ENCODE measurements around the gene TMEM150B. TPM values are rescaled to one million over a fixed set of nuclear protein-coding genes. Genes with fewer than 3 reads are reported as not detected.

Gene TMEM150B
- polyA plus RNA-seq, 1 of the 3 experiments (the other 2 are of a cell fraction), result not detected

DNA sequence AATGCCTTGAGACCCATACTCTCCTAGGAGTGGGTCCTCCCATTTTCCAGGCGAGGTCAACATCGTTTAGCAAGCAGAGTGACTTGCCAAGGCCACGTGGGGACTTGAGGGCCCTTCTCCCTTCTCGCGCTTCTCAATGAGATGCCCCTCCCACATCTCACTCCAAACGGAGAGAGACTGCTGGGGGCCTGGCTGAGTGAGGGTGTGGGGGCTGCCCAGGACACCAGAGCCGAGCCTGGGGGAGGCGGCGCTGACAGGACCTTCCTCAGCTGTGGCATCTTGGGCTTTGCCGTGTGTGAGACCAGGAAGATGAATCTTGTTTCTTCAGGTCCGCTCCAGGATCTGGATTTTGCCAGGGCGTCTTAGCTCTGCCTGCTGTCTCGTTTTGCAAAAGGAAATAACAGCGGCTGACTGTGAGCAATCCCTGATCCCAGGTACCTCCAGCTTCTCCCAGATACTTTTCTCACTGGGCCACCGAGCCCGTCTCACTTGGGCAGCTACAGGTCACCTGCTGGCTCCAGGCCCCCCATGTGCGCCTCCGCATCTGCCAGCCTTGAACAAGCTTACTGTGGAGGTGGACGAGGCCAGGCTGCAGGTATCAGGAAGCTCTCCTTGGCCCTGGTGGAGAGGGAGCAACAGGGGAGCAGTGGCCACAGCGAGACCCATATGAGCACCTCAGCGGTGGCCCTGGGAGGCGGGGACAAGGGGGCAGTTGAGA lies 23.3 kb upstream of the TMEM150B start:
- POLR2A ChIA-PET, result interaction anchor here (1.5 kb wide), 1 partner anchor 59 kb away, joined by 3 read pairs; the partner anchor contains the start of gene UBE2S
- Histone ChIP-seq H3K9ac (no peak overlapping the region), H3K9me2 (no peaks in the 10 kb centered on the region), H3K79me2 (ENCODE audit: insufficient read depth) (no peaks in the 10 kb centered on the region), H3K27me3 (ENCODE audit: insufficient read depth) (peaks cover 14% of the 10 kb centered on the region), H2AFZ (ENCODE audit: low read depth) (no peak overlapping the region), H3K4me1 (ENCODE audit: control insufficient read depth in 1 of 2, insufficient read depth in 2 of 2, low read depth in 1 of 2, low read length in 1 of 2) (peaks cover 0 to 28% of the 10 kb centered on the region in 2 experiments; a peak in 1 of 4 replicates), H4K20me1 (ENCODE audit: insufficient read depth) (no peaks in the 10 kb centered on the region), H3K36me3 (replicated peaks in 1 of 2; ENCODE audit: control insufficient read depth in 1 of 2, insufficient read depth in 2 of 2, low read length in 1 of 2) (no peaks in the 10 kb centered on the region), H3K4me3 (ENCODE audit: low read depth in 2 of 2, low read length in 1 of 2) (no peak overlapping the region), H3K4me2 (no peak overlapping the region), H3K27ac (ENCODE audit: low read depth in 2 of 2, low read length in 1 of 2) (no peak overlapping the region), H3K9me3 (no peaks in the 10 kb centered on the region), H3F3A (replicated peaks; ENCODE audit: insufficient read depth) (peaks cover 6% of the 10 kb centered on the region)
- TF ChIP-seq, protein P1, sequence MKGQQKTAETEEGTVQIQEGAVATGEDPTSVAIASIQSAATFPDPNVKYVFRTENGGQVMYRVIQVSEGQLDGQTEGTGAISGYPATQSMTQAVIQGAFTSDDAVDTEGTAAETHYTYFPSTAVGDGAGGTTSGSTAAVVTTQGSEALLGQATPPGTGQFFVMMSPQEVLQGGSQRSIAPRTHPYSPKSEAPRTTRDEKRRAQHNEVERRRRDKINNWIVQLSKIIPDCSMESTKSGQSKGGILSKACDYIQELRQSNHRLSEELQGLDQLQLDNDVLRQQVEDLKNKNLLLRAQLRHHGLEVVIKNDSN (IDR thresholded peaks at IDR 0.05; ENCODE audit: borderline replicate concordance, low read depth), result no peak
- no peak for TF ChIP-seq NRF1 (IDR thresholded peaks at IDR 0.05; ENCODE audit: low read depth, low read length)
- no peak for DNase-seq
- 93% methylated on average over 22 of the region's 22 CpGs for WGBS (ENCODE audit: low lambda C conversion rate)
- CTCF ChIA-PET, result interaction anchor here (1.1 to 1.9 kb wide), 4 partner anchors 11 to 181 kb away, joined by 3 to 7 read pairs (median 3); no protein-coding TSS in a partner anchor

DNA sequence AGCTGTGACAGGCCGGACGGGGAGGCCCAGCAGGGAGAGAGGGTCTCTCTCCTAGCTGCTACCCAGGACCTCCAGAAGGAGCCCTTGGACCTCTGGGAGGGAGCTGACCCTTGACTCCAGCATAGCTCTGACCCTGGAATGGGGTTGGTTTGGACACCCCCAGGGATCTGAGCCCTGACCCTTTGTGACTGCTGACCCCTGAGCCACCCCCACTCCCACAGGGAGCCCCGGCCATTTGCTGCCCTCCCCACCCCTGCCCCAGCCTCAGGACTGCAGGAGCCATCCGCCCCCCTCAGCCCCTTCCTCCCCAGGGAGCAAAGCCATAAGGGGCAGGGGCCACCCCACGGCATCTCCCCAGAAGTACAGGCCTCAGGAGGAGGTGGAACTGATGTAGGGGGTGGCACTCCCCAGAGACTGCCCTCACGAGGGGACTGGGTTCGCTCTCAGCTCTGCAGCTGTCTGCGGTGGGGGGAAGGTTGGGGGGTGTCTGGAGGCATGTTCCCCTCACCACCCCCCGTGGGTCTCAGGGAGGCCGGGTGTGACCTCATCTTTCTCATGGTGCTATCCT lies 22.4 kb upstream of the TMEM150B start:
- no peaks in the 10 kb centered on the region for H3K9me3 ChIP-seq
- TF ChIP-seq, protein P2, sequence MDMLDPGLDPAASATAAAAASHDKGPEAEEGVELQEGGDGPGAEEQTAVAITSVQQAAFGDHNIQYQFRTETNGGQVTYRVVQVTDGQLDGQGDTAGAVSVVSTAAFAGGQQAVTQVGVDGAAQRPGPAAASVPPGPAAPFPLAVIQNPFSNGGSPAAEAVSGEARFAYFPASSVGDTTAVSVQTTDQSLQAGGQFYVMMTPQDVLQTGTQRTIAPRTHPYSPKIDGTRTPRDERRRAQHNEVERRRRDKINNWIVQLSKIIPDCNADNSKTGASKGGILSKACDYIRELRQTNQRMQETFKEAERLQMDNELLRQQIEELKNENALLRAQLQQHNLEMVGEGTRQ (IDR thresholded peaks at IDR 0.05; ENCODE audit: borderline replicate concordance, low read depth, low read length), result no peak
- no peak for TF ChIP-seq FOXJ3 (CRISPR knock-in tag; IDR thresholded peaks at IDR 0.05)
- TF ChIP-seq TEAD4 (IDR thresholded peaks at IDR 0.05; ENCODE audit: borderline replicate concordance, insufficient read depth), result no peak
- TF ChIP-seq, protein P3, sequence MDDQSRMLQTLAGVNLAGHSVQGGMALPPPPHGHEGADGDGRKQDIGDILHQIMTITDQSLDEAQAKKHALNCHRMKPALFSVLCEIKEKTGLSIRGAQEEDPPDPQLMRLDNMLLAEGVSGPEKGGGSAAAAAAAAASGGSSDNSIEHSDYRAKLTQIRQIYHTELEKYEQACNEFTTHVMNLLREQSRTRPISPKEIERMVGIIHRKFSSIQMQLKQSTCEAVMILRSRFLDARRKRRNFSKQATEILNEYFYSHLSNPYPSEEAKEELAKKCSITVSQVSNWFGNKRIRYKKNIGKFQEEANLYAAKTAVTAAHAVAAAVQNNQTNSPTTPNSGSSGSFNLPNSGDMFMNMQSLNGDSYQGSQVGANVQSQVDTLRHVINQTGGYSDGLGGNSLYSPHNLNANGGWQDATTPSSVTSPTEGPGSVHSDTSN (IDR thresholded peaks at IDR 0.05), result no peak
- TF ChIP-seq, protein P4, sequence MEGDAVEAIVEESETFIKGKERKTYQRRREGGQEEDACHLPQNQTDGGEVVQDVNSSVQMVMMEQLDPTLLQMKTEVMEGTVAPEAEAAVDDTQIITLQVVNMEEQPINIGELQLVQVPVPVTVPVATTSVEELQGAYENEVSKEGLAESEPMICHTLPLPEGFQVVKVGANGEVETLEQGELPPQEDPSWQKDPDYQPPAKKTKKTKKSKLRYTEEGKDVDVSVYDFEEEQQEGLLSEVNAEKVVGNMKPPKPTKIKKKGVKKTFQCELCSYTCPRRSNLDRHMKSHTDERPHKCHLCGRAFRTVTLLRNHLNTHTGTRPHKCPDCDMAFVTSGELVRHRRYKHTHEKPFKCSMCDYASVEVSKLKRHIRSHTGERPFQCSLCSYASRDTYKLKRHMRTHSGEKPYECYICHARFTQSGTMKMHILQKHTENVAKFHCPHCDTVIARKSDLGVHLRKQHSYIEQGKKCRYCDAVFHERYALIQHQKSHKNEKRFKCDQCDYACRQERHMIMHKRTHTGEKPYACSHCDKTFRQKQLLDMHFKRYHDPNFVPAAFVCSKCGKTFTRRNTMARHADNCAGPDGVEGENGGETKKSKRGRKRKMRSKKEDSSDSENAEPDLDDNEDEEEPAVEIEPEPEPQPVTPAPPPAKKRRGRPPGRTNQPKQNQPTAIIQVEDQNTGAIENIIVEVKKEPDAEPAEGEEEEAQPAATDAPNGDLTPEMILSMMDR (IDR thresholded peaks at IDR 0.05), result no peak
- TF ChIP-seq RXRA (IDR thresholded peaks at IDR 0.05; ENCODE audit: borderline replicate concordance, low read depth), result no peak
- no peak for TF ChIP-seq EZH2phosphoT487 (IDR thresholded peaks at IDR 0.05; ENCODE audit: borderline replicate concordance, low read depth)
- no peak for TF ChIP-seq TAF1 (IDR thresholded peaks at IDR 0.05; ENCODE audit: borderline replicate concordance, low read depth, low read length)
- no peak for TF ChIP-seq GABPA (IDR thresholded peaks at IDR 0.05; ENCODE audit: low read depth)
- no peak for TF ChIP-seq MXI1 (IDR thresholded peaks at IDR 0.05; ENCODE audit: low read depth, low read length)
- TF ChIP-seq, protein P1 (IDR thresholded peaks at IDR 0.05; ENCODE audit: borderline replicate concordance, low read depth), result no peak
- TF ChIP-seq GATA2 (CRISPR knock-in tag; IDR thresholded peaks at IDR 0.05), result no peak
- TF ChIP-seq EP300 (IDR thresholded peaks at IDR 0.05; ENCODE audit: borderline replicate concordance in 1 of 2, low read depth in 1 of 2, low read length in 1 of 2), result no peak
- H3K4me2 ChIP-seq, result no peak overlapping the region
- H3K4me3 ChIP-seq (ENCODE audit: low read depth in 2 of 2, low read length in 1 of 2), result no peak overlapping the region
- peaks cover 0 to 4% of the 10 kb centered on the region in 2 experiments for H3K36me3 ChIP-seq (replicated peaks in 1 of 2; ENCODE audit: control insufficient read depth in 1 of 2, insufficient read depth in 2 of 2, low read length in 1 of 2)
- H3F3A ChIP-seq (replicated peaks; ENCODE audit: insufficient read depth), result peaks cover 6% of the 10 kb centered on the region
- H4K20me1 ChIP-seq (ENCODE audit: insufficient read depth), result no peaks in the 10 kb centered on the region
- DNase-seq, result no peak
- ChIA-PET CTCF (interaction anchor here (1.3 kb wide), 2 partner anchors 46 to 156 kb away, joined by 4 read pairs; no protein-coding TSS in a partner anchor), POLR2A (interaction anchor here (1.5 kb wide), 1 partner anchor 60 kb away, joined by 3 read pairs; the partner anchor contains the start of gene UBE2S)
- no peak overlapping the region for H3K27ac ChIP-seq (ENCODE audit: low read depth in 2 of 2, low read length in 1 of 2)
- H3K79me2 ChIP-seq (ENCODE audit: insufficient read depth), result no peaks in the 10 kb centered on the region
- peaks cover 0 to 29% of the 10 kb centered on the region in 2 experiments; a peak in 1 of 4 replicates for H3K4me1 ChIP-seq (ENCODE audit: control insufficient read depth in 1 of 2, insufficient read depth in 2 of 2, low read depth in 1 of 2, low read length in 1 of 2)
- H3K27me3 ChIP-seq (ENCODE audit: insufficient read depth), result peaks cover 5% of the 10 kb centered on the region; the same call in 1 of the 2 replicates
- H3K9me2 ChIP-seq, result no peaks in the 10 kb centered on the region
- 94% methylated on average over 9 of the region's 10 CpGs for WGBS (ENCODE audit: low lambda C conversion rate)
- no peak overlapping the region for H3K9ac ChIP-seq
- no peak overlapping the region for H2AFZ ChIP-seq (ENCODE audit: low read depth)
